GM21737 (cell line): ENCODE measurements around the gene NBAS.
"Not testable (repeated sequence)": the region's sequence is repeated elsewhere in the genome, so short reads cannot be mapped to it uniquely, and the experiment has no call there.

ENCODE experiments used
- ATAC-seq: cut with Tn5 transposase; IDR thresholded peaks from one replicate; pipeline ENCODE4 v1.9.1; 2021; ENCODE audit warnings: mild to moderate bottlenecking, moderate library complexity; ENCODE audit not compliant: unreplicated experiment

NBAS gene

GRCh38 chr2:15533860-15534480, 27.2 kb downstream of the NBAS start:
- no peak for ATAC-seq

- no peak for ATAC-seq
Observed at GRCh38 chr2:15532996-15533395, 28.1 kb downstream of the NBAS start.

DNA sequence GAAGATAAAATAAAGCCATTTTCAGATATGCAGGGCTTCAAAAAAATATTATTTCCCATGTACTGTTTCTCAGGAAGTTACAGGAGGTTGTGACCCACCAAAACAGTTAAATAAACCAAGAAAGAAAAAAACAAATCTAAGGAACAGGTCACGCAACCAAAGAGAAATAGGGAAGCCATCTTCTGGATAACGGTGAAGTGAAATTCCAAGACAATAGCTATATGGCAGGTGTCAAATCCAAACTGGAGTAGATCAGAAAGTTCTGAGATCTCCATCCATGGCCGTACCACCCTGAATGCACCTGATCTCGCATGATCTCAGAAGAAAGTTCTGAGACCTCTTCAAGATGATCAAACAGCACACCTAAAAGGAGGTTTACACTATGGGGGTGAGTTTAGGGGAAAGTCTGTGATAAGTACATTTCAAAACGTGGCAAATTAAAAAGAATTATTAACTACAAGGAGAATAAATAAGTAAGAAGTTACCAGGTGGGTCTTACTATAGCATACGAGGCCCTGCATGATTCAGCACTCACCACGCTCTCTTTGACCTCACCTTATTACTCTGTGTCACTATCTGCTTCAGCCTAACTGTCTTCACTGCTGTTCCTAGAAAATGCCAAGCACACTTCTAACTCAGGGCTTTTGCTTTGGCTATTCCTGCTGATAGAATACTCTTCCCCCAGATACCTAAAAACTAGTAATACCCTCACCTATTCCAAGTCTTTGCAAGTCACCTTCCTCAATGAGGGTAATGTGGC, 29.9 kb downstream of the NBAS start:
- no peak for ATAC-seq

GRCh38 chr2:15527074-15527739, 33.9 kb downstream of the NBAS start:
- no peak for ATAC-seq

DNA sequence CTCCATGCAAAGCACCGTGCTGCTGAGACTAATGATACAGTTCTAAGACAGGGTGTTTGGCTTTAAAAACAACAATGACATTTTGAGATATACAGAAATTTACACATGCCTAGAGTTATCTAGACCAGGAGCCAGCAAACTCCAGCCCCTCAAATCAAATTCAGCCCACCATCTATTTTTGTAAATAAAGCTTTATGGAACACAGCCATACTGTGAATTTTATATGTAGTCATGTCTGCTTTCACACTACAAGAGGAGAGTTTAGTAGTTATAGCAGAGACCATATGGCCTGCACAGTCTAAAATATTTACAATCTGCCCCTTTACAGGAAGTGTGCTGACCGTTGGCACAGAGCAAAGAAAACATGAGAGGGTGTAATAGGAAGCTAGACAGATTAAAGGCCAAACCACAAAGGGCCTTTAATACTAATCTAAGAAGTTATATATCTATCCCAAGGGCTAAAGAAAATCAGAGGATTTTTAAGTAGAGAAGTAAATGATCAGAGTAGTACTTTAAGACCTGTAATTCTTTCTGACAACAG, 39.4 kb downstream of the NBAS start:
- ATAC-seq, result no peak

DNA sequence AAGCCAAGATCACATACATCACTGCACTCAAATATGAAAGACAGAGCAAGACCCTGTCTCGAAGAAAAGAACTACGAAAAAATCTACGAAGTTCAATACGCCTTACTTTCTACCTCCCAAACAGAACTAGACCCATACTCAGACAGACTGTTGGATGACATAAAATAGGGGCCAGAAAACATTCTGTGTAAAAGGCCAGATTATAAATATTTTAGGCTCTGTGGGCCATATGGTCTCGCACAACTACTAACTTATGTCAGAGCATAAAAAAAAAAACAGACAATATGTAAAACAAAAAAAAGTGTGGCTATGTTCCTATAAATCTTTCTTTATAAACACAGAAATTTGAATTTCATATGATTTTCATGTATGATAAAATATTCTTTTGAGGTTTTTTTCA, 40.8 kb downstream of the NBAS start:
- ATAC-seq, result no peak

GRCh38 chr2:15518759-15519158, 42.4 kb downstream of the NBAS start:
- ATAC-seq, result not testable (repeated sequence)

DNA sequence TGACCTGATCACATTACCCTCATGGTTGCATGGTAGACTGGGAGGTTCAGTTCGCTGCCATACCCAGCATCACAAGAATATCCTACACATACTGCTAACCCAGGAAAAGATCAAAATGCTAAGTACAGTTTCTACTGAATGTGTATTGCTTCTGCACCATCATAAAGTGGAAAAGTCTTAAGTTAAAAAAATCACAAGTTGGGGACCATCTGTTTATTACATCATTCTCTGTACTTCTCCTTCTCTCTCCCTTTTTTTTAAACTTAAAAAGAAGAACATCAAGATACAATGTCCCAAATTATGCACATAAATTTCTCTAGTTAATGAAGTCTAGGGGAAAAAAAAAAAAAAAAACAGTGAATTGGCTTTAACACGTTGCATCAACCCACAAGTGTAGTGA, 43.3 kb downstream of the NBAS start:
- no peak for ATAC-seq

DNA sequence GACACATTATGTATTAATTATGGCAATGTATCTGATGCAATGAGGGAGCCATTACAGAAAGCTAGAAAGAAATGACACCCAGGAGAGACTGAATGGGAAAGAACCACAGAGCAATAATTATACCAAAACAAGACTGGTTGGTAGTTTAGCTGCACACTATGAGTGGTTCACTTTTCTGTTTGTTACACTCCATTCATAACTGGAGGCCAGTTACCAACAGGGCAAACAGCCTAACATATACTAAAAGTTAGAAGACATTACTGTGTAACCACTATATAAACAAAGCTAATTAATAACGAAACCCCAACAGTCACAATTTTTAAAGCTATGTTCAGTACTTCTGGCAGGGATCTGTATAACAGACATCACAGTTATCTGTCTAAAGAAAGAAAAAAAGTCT, 49.4 kb downstream of the NBAS start:
- no peak for ATAC-seq

- ATAC-seq, result no peak
Observed at GRCh38 chr2:15510552-15510951, 50.6 kb downstream of the NBAS start.

DNA sequence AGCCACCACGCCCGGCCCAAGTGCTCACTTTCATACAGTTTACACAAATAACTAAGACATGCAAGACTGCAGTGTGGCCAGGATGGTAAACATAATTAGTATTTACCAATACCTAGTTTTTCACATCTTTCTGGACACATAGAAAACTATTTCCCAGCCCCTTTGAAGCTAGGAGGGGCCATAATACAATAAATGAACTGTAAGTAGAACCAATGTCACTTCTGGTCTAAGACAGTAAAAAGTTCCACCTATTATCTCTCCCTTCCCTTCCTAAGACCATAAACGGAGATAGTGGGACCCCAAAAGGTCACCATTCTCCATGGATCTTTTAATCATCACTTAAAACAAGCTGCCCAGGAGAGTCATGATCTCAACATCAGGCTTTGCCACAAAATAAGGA, 51.0 kb downstream of the NBAS start:
- no peak for ATAC-seq

DNA sequence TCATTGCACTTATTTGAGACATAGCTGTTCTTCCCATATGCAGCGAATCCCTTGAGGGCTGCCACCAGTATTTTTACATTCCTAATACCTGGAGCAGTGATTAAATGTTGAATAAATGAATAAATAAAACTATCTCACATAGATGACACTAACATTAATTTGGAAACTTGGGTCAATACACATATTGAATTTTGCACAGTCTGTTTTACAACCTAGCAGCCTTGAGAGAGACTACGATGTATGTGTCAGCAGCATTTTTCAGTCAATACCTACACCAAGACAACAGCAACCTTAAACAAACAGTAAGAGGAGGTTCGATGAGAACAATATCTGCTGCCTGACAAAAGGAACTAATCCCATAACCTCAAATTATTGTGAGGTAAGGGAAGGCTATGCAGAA, 53.4 kb downstream of the NBAS start:
- no peak for ATAC-seq

DNA sequence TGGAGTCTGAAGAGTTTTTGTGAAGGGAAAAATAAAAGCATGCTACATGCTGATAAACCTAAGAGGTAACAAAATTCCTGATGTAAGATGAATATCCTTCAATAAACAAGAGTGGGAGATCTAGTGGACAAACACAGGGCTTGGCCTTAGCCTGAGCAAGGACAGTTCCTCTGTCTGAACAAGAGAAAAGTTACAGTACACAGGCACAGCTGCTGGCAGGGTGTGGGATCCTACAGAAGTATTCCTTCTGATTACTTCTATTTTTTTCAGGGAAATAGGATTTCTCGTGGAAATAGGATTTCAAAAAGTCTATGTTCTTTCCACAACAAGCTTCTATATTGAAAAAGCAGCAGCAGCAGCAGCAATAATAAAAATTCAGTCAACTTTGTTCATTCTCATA, 54.1 kb downstream of the NBAS start:
- no peak for ATAC-seq

DNA sequence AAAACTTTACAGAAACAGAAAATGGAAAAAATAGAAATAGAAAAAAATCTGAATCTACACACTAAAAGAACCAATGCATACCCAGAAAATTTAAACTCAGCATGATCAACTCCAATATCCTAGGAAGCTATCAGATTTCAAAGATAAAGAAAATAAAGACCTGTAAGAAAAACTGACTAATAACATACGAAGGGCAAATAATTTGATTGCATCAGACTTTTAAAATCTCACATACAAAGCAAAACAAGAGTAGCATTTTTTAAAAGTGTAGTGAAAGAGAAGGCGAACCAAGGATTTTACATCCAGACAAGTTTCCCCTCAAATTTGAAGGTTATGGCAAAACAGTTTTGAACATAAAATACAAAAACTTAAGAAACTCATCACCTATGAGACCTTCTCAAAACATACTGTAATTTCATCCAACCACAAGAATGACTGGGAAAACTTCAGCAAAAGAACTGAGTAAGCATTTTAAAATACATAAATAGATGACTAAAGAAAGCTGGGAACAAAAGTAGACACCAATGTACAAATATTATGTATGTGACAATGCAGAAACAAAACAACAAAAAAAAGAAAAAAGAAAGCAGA, 54.8 kb downstream of the NBAS start:
- ATAC-seq, result no peak

DNA sequence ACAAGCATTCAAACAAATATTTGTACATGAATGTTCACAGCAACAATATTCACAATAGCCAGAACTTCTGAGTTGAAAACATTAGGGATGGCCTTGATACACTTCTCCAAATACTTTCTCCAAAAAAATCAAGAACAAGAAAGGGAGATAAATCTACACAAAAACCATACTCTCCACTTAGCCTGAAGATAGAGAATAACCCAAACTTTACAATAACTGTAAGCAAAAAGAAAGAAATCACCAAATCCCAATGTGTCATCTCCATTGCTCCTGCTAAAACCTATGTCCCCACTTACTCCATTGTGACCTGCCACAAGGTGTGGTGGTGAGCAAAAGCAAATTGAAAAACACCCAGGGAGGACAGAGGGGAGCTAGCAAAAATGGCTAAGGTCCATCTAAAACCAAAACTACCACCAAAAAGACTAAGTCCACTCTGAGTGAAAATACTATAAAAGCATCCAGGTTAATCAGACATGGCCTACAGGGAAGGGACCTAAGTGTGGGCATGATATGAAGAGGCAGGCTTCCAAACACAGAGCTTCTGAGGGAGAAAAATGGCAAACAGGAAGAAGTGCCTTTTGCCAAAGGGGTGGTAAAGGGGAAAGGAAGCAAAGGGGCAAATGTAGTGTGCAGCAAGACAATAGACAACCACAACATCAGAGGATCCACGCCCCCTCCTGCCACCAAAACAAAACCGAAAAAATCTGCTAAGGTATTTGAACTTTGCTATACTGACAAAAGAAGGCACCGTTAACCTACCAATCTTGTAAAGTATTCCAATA, 56.1 kb downstream of the NBAS start:
- no peak for ATAC-seq

DNA sequence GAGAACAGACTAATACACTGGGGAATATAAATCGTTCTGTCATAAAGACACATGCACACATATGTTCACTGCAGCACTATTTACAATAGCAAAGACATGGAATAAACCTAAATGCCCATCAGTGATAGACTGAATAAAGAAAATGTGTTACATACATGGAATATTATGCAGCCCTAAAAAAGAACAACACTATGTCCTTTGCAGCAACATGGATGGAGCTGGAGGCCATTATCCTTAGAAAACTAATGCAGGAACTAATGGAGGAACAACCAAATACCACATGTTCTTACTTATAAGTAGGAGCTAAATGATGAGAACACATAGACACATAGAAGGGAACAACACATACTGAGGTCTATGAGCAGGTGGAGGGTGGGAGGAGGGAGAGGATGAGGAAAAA, 61.9 kb downstream of the NBAS start:
- ATAC-seq, result not testable (repeated sequence)

DNA sequence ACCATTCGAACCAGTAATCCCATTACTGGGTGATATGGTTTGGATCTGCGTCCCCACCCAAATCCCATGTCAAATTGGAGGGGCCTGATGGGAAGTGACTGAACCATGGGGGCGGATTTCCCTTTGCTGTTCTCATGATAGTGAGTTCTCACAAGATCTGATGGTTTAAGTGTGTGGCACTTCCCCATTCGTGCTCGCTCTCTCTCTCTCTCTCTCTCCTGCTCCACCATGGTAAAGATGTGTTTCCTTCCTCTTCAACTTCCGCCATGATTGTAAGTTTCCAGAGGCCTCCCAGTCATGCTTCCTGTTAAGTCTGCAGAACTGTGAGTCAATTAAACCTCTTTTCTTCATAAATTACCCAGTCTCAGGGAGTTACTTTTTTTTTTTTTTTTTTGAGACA, 62.6 kb downstream of the NBAS start:
- no peak for ATAC-seq

GRCh38 chr2:15494877-15495276, 66.3 kb downstream of the NBAS start:
- ATAC-seq, result no peak

- ATAC-seq, result no peak
Observed at GRCh38 chr2:15492773-15493325, 68.3 kb downstream of the NBAS start.

- no peak for ATAC-seq
Observed at GRCh38 chr2:15486770-15487169, 74.4 kb downstream of the NBAS start.
